GM08714 (cell line): ENCODE measurements around the gene MARK1.
"Not testable (repeated sequence)": the region's sequence is repeated elsewhere in the genome, so short reads cannot be mapped to it uniquely, and the experiment has no call there.

Experiments used
- H3K4me3 ChIP-seq: fragments of 200-500 bp; sonication (Bioruptor generic); 2 replicates; pipeline ENCODE4 v1.5.1; 2014; ENCODE audit warnings: mild to moderate bottlenecking, low read length, inconsistent platforms
- ZNF274 ChIP-seq: IDR thresholded peaks from 2 replicates; pipeline ENCODE4 v1.6.1; 2012; ENCODE audit warnings: mild to moderate bottlenecking, low read depth, low read length

MARK1 gene

GRCh38 chr1:220631238-220631815 is 103.4 kb downstream of the MARK1 start:
- H3K4me3 ChIP-seq: no peak overlapping the region
- TF ChIP-seq ZNF274: no peak

- no peak overlapping the region for H3K4me3 ChIP-seq
- no peak for TF ChIP-seq ZNF274
Measured at GRCh38 chr1:220637759-220638158, 109.8 kb downstream of the MARK1 start.

GRCh38 chr1:220642285-220642684 is 114.3 kb downstream of the MARK1 start:
- no peak overlapping the region for H3K4me3 ChIP-seq
- TF ChIP-seq ZNF274: no peak

- no peak for TF ChIP-seq ZNF274
- no peak overlapping the region for H3K4me3 ChIP-seq
Measured at GRCh38 chr1:220652995-220653394, 125.1 kb downstream of the MARK1 start.

- TF ChIP-seq ZNF274: no peak
- H3K4me3 ChIP-seq: no peak overlapping the region
Measured at GRCh38 chr1:220655509-220655908, 127.6 kb downstream of the MARK1 start.

GRCh38 chr1:220655961-220656740 is 128.2 kb downstream of the MARK1 start:
- H3K4me3 ChIP-seq: no peak overlapping the region
- no peak for TF ChIP-seq ZNF274

GRCh38 chr1:220666349-220666748 is 138.4 kb downstream of the MARK1 start:
- H3K4me3 ChIP-seq: no peak overlapping the region
- no peak for TF ChIP-seq ZNF274

- TF ChIP-seq ZNF274: no peak
- H3K4me3 ChIP-seq: no peak overlapping the region
Measured at GRCh38 chr1:220669005-220669404, 141.1 kb downstream of the MARK1 start.

GRCh38 chr1:220670365-220670764 is 142.4 kb downstream of the MARK1 start:
- no peak for TF ChIP-seq ZNF274
- no peak overlapping the region for H3K4me3 ChIP-seq

- TF ChIP-seq ZNF274: no peak
- no peak overlapping the region for H3K4me3 ChIP-seq
Measured at GRCh38 chr1:220673921-220674320, 146.0 kb downstream of the MARK1 start.

GRCh38 chr1:220677251-220677650 is 149.3 kb downstream of the MARK1 start:
- no peak overlapping the region for H3K4me3 ChIP-seq
- no peak for TF ChIP-seq ZNF274

GRCh38 chr1:220680085-220680687 is 152.2 kb downstream of the MARK1 start:
- no peak overlapping the region for H3K4me3 ChIP-seq
- no peak for TF ChIP-seq ZNF274

- no peak for TF ChIP-seq ZNF274
- no peak overlapping the region for H3K4me3 ChIP-seq
Measured at GRCh38 chr1:220681220-220681880, 153.4 kb downstream of the MARK1 start.

GRCh38 chr1:220682901-220683576 is 155.1 kb downstream of the MARK1 start:
- H3K4me3 ChIP-seq: no peak overlapping the region
- no peak for TF ChIP-seq ZNF274

GRCh38 chr1:220683716-220684115 is 155.8 kb downstream of the MARK1 start:
- not testable (repeated sequence) for H3K4me3 ChIP-seq
